ENCODE data around the gene LPCAT1. TPM values are rescaled to one million over a fixed set of nuclear protein-coding genes. Genes with fewer than 3 reads are reported as not detected.
"Not testable (repeated sequence)": the region's sequence is repeated elsewhere in the genome, so short reads cannot be mapped to it uniquely, and the experiment has no call there.

The LPCAT1 gene
- total RNA-seq, 1 experiment from 2014 or later = 58.5 TPM

GRCh38 chr5:1541702-1542400 lies 18.1 kb upstream of the LPCAT1 start:
- DNase-seq (ENCODE audit: low read depth) = no peak

GRCh38 chr5:1540831-1541701 lies 17.3 kb upstream of the LPCAT1 start:
- DNase-seq (ENCODE audit: low read depth) = no peak

- no peak for DNase-seq (ENCODE audit: low read depth)
Observed at GRCh38 chr5:1540166-1540565, 16.4 kb upstream of the LPCAT1 start.

- not testable (repeated sequence) for DNase-seq (ENCODE audit: low read depth)
Observed at GRCh38 chr5:1539393-1540161, 15.8 kb upstream of the LPCAT1 start.

- no peak for DNase-seq (ENCODE audit: low read depth)
Observed at GRCh38 chr5:1538741-1539392, 15.1 kb upstream of the LPCAT1 start.

GRCh38 chr5:1538276-1538675 lies 14.5 kb upstream of the LPCAT1 start:
- DNase-seq (ENCODE audit: low read depth) = no peak

GRCh38 chr5:1537603-1538154 lies 13.9 kb upstream of the LPCAT1 start:
- DNase-seq (ENCODE audit: low read depth) = no peak

- no peak for DNase-seq (ENCODE audit: low read depth)
Observed at GRCh38 chr5:1536871-1537602, 13.3 kb upstream of the LPCAT1 start.

GRCh38 chr5:1536322-1536845 lies 12.6 kb upstream of the LPCAT1 start:
- DNase-seq (ENCODE audit: low read depth) = peak; percentile 26

- DNase-seq (ENCODE audit: low read depth) = no peak
Observed at GRCh38 chr5:1535646-1536045, 11.9 kb upstream of the LPCAT1 start.

- no peak for DNase-seq (ENCODE audit: low read depth)
Observed at GRCh38 chr5:1532384-1532783, 8.6 kb upstream of the LPCAT1 start.

GRCh38 chr5:1529498-1529897 lies 5.7 kb upstream of the LPCAT1 start:
- DNase-seq (ENCODE audit: low read depth) = no peak

GRCh38 chr5:1527533-1528205 lies 3.9 kb upstream of the LPCAT1 start:
- DNase-seq (ENCODE audit: low read depth) = no peak

- DNase-seq (ENCODE audit: low read depth) = no peak
Observed at GRCh38 chr5:1526681-1527131, 2.9 kb upstream of the LPCAT1 start.

- no peak for DNase-seq (ENCODE audit: low read depth)
Observed at GRCh38 chr5:1526190-1526631, 2.5 kb upstream of the LPCAT1 start.

- DNase-seq (ENCODE audit: low read depth) = no peak
Observed at GRCh38 chr5:1525624-1526189, 1.9 kb upstream of the LPCAT1 start.

GRCh38 chr5:1524799-1525623 lies 1.3 kb upstream of the LPCAT1 start:
- no peak for DNase-seq (ENCODE audit: low read depth)

- DNase-seq (ENCODE audit: low read depth) = no peak
Observed at GRCh38 chr5:1524481-1524798, 680 bp upstream of the LPCAT1 start.

Measured in HT1080 (cell line).